Activated naive CD4-positive, alpha-beta T cell treated with anti-CD3 and anti-CD28 coated beads, Interleukin-2, amount 50 U/mL, for 16 hours (primary cell): ENCODE results near the gene NUP210L.
A peak's percentile ranks its signal among the peaks of the same experiment; 100 is the strongest.
"Not testable (repeated sequence)": the region's sequence is repeated elsewhere in the genome, so short reads cannot be mapped to it uniquely, and the experiment has no call there.

Source experiments
- DNase-seq: peaks from one replicate; pipeline ENCODE4 v3.0.0-alpha.2; 2020

The NUP210L gene

DNA sequence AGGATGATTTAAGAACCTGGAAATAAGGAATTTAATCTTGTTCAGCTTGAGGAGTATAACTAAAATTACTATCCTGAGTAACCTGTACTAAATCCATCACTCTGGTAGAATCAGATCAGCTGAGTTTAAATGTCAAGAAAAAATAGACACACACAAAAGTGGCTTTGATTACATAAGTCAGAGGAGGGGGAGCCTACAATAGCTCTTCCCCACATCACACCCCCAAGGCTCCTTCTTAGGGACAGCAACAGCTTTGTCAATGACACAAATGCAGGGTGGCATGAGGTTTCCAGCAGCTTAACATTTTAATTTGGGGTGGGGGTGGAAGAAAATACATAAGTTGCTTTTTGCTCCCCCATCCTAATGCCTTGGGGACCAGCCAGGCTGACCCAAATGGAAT, 12.6 kb upstream of the NUP210L start:
- DNase-seq: no peak

DNA sequence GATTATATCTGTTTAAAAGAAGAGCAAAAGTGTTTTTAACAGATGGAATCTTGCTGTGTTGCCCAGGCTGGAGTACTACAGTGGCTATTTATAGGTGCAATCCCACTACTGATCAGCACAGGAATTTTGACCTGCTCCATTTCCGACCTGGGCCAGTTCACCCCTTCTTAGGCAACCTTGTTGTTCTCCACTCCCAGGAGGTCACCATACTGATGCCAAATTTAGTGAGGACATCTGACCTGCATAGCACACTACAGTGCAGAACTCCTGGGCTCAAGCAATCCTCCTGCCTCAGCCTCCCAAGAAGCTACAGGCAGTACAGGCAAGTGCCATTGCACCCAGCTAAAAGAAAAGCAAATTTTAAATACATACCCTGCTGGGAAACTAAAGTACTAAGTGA, 11.3 kb upstream of the NUP210L start:
- DNase-seq: no peak

DNA sequence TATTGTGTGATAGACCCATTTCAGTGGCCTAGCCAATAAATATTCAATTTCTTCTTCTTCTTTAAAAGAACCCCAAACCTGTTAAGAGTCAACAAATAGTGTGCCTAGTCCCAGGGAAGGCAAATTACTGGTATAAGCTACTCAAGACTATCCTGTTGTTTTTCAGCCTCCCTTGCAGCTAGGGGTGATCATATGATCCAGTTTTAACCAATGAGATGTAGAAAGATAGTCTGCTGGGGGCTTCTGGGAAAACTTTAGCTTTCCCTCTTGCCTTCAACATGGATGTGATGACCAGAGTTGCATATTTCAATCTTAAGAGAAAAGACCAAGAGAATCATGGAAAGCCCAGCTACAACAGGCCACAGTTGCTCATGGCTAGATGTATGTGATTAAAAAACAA, 4.7 kb upstream of the NUP210L start:
- DNase-seq: no peak

DNA sequence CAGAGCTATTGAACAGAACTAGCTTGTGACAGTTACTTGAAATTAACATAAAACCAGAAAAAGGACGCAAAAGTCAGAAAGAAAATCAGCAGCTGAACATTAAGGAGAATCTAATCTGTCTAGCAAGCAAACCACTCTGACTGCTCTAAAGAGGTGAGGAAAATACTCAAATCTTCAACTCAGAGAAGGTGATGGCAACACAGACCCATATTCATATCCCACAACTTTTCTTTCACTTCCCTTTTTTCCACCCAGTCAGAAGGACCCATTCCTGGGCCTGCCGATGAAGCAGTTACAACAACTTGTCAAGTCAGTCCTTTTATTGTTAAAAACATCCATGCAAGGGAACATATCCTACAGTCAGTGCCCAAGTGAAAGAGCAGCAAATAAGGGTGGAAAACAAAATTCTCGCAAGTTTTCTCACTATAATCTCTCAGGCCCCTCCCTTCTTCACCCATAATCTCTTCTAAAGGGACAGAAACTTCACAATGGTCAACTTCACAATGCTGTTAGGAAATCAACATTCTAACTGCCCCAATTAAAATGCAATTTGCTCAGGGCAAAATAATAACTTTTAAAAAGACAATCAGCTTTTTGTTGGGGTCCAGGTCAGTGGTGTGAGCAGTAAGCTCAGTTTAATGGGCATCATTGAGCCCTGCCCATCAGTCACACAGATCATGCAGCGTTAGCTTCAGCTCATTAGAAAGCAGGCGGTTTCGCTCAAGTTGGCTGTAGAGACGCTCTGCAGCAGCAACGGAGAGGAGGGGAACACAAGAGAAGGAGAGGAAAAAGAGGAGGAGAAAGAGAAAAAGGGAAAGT, 3.6 kb upstream of the NUP210L start:
- DNase-seq: no peak

DNA sequence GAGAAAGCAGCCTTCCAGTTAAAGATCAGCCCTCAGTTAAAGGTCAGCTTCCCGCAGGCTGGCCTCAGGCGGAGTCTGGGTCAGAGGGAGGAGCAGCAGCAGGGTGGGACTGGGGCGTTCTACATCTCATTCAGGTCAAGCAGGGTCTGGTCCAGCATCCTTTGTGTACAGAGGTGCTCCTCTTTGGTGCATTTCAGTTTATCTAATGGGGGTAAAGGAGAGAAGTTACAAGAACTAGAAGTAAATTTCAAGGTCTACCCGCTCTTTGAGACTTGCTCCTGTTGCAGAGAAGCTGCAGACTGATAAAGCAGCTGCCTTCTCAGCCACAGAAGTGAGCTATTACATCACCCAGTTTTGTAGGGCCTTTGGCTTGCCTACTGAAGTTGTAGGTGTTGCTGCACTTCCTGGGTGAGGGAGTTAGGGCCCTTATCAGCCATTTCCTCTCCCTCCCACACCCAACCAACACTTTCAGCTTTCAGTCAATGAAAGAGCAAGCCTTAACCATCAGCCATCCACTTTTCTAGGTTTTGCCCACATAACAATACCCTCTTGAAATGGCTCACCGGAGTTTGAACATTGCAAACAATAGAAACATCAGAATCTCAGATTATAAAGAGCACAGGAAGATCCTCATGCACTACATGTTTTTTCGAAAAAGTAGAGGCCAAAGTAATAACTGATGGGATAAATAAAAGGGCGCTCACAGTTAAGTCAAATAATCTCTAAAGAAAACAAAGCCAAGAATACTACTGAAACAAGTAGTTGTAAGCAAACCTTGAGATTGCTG, 2.8 kb upstream of the NUP210L start:
- DNase-seq: peak; percentile 66

DNA sequence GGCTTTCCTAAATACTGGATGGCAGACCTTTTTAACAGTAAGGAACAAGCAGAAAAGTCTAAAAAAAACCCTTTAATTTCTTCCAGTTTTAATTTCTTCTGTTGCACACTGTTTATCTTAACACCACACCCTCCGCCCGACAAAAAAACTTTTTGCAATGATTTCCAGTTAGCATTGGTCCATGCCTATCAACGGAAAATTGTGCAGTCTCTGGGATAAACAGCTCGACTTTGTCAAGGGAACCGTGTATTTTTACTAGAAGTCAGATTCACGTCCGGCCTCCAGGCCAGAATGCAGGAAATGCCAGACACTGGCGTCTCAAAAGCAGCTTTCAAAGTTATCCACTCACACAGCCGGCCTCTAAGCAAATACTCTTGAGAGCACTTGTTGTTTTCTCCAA, 378 bp upstream of the NUP210L start:
- DNase-seq: no peak

DNA sequence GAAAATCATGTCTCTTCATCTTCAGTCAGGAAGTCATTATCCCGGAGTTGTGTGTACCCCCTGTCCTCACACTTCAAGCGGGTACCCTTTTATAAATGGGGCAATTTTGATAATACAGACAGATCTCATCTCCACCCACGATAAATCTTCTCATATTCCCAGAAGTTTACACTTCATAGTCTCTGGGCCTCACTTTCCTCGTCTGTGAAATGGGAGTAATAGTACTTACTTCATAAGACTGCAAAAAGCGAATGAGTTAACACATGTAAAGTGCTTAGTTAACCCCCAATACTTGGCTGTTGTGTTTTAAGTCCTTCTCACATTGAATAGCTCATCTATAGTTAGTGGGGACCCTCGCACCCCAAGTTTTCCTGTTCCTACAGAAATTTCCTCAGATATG, 820 bp downstream of the NUP210L start:
- no peak for DNase-seq

DNA sequence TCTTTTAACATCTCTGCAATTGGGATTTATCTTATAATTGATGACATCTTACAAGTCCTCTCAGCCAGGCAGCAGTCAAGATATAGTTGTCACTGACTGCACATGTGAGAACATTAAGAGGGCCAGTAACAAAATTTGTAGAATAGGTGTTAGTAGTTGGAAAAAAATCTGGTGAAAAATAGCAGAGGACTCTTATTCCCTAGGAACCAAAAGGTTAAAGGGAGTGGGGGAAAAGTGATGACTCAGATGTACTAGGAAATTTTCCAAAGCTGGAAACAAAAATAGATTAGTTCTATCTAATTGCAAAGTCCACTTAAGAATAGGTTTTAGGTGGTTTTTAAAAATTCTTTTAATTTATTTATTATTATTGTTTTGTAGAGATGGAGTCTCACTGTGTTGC, 3.6 kb downstream of the NUP210L start:
- no peak for DNase-seq

DNA sequence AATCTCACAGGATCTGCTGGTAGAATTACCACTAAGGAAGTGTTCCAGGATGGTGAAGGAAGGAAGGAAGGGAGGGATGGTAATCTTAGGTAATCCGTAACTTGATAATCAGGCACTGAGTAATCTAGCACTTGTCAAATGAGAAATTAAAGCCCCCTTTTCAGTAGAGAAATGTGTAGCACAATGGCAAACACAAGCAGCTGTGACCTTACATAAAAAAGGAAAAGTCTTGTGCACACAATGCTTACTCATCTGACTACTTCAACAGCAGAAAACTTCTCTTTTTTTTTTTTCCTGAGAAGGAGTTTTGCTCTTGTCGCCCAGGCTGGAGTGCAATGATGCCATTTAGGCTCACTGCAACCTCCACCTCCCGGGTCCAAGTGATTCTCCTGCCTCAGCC, 6.1 kb downstream of the NUP210L start:
- DNase-seq: no peak

DNA sequence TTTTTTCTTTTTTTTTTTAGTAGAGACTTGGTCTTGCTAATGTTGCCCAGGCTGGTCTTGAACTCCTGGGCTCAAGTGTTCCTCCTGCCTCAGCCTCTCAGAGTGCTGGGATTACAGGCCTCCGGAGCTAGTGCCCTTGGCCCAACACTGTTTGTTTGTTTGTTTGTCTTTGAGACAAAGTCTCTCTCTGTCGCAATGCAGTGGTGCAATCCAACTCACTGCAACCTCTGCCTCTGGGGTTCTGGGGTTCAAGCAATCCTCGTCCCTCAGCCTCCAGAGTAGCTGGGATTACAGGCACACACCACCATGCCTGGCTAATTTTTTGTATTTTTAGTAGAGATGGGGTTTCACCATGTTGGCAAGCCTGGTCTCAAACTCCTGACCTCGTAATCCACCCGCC, 7.4 kb downstream of the NUP210L start:
- not testable (repeated sequence) for DNase-seq

DNA sequence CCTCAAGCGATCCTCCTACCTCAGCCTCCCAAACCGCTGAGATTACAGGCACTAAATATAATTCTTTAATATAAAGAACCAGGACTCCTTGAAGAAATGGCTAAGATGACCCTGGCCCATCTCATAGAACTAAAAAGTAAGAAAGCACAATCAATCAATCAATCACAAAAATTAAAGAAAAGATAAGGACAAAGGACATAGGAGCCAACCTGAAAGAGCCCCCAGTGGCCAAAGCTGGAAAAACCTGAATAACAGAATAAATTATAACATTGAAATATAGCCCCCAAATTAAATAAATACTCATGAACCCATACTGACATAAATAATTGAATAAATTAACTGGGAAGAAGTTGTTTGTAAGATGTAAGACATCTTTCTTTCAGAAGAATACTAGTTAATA, 8.9 kb downstream of the NUP210L start:
- no peak for DNase-seq

DNA sequence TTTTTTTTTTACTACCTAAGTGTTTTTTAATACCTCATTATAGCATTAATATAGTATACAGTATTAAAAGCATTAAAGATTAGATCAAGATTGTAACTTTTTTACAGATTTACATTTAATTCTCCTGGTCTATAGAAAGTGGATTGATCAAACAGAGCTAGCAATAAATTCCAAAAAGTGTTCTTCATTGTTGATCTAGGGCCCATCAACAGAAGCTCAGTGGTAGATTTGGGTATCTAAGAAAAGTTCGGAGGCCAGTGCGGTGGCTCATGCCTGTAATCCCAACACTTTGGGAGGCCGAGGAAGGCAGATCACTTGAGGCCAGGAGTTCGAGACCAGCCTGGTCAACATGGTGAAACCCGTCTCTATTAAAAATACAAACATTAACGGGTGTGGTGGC, 12.5 kb downstream of the NUP210L start:
- DNase-seq: no peak

DNA sequence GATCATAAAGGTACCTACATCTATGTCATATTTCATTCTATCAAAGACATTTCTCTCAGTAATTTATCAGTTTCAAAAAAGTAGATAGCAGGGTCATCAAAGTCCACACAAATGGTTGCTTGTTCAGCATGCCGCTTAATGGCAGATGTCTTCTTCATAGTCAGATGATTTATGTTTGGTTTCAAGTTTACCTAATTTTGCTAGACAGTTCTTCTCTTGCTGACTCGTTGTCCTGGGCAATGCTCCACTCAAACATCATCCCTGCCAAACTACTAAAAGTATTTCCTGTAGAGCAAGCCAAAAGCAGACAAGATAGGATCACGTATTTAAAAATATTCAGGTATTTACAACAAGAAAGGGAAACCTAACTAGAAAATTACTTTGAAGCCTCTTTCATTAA, 13.6 kb downstream of the NUP210L start:
- no peak for DNase-seq

DNA sequence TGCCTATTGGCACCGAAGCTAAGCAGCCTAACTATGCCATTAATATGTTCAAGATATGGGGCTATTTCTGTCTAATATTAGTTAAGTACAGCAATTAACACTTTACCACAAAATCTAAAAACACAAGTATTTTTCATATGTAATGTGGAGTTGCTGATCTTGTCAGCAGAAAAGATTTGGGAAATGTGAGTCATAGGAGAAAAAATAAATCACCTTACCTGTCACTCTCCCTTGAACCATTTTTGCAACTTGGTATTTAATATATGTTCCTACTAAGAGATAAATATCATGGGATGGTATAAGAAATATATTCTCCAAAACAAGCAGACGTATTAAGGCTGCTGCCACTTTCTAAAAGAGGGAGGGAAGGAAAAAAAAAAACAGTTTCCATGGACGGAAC, 17.0 kb downstream of the NUP210L start:
- DNase-seq: no peak

DNA sequence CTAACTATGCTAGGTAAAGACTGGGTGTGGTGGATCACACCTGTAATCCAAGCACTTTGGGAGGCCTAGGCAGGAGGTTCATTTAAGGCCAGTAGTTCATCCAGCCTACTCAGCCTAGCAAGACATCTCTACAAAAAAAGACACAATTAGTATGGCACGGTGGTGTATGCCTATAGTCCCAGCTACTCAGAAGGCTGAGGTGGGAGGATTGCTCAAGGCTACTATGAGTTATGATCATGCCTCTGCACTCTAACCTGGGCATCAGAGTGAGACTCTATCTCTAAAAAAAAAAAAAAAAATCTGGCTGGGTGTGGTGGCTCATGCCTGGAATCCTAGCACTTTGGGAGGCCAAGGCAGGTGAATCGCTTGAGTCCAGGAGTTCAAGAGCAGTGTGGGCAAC, 21.6 kb downstream of the NUP210L start:
- DNase-seq: no peak

DNA sequence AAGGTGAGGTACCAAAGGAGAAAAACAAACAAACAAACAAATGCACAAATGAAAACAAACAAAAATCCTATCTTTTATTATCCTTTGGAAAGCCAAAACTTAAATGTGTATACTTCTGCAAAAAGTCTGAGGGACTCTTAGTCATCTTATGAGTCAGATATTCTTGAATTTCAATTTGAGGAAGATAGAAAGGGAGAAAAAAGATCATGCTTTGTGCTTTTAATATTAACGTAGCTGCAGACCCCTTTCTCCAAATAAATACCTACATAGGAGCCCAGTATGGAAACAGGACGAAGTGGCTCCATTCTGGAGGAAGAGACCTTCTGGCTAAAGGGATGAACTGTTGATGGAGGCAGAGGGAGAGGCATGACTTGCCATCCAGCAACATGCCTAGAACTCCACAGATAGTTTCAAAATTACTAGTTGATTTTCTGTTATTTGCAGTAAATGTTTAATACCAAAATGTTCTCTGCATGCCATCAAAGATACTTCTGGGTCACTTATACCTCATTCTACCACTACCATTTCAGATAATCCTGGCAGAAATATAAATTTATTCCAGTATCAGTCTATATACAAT, 25.4 kb downstream of the NUP210L start:
- DNase-seq: no peak

DNA sequence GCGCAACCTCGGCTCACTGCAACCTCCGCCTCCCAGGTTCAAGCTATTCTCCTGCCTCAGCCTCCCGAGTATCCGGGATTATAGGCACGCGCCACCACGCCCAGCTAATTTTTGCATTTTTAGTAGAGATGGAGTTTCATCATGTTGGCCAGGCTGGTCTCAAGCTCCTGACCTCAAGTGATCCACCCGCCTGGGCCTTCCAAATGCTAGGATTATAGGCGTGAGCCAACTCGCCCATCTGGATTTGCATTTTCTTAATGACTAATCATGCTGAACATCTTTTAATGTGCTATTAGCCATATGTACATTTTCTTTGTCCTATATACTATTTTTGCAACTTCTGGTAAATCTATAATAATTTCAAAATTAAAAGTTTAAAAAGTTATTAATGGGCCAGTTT, 31.7 kb downstream of the NUP210L start:
- DNase-seq: not testable (repeated sequence)

DNA sequence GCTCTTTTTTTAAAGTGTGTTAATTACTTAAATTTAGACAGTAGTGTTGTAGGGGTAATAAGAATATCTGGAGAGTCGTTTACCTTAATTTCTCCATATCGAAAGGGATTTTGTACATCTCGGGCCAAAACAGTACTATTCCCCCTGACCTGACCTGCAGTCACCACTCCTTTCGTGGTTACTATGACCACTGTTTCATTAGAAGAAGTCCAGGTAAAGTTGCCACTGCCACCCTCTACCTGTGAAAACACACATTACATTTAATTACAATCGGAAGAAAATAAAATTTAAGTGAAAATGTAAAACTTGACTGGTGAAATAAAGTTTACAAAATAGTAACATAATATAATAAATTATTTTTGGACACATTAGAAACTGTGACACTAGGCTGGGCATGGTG, 37.2 kb downstream of the NUP210L start:
- DNase-seq: no peak

DNA sequence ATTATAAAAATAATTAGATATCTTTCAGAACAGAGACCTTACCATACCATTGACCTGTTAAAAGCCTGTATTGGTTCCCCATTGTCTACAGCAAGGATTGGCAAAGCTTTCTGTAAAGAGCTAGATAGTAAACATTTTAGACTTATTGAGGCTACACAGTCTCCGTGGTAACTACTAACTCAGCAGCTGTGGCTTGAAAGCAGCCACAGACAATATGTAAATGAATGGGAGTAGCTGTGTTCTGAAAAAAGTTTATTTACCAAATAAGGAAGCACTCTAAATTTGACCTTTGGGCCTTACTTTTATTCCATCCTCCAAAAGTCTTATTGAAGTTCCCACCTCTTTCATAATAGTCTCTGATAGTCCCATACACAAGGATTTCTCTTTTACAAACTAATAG, 39.7 kb downstream of the NUP210L start:
- DNase-seq: no peak

DNA sequence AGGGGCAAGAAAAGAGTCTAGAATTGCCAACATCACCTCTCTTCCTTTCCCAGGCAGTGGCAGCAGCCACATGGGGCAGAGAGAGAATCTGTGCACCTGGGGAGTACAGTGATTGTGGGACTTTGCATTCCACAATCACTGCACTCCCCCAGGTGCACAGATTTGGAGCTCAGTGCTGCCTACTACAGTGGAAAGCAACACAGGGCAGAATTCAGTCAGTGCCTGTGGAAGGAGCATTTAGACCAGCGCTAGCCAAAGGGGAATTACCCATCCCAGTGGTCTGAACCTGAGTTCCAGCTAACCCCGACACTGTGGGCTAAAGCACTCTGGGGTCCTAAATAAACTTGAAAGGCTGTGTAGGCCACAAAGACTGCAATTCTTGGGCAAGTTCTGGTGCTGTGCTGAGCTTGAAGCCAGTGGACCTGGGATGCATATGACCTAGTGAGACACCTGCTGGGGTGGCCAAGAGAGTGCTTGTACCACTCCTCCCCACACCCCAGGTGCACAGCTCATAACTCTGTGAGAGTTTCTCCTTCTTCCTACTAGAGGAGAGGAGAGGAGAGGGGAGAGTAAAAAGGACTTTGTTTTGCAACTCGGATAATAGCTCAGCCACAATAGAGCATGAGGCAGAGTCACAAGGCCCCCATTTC, 50.3 kb downstream of the NUP210L start:
- DNase-seq: no peak

DNA sequence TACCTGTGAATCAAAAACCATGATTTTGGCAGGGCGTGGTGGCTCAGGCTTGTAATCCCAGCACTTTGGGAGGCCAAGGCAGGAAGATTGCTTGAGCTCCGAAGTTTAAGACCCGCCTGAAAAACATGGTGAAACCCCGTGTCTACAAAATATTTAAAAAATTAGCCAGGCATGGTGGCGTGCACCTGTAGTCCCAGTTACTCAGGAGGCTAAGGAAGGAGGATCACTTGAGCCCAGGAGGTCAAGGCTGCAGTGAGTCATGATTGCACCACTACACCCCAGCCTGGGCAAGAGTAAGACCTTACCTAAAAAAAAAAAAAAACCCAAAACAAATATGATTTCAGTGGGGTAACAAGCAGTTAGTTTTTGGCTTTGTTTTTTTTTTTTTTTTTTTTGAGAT, 54.7 kb downstream of the NUP210L start:
- not testable (repeated sequence) for DNase-seq

DNA sequence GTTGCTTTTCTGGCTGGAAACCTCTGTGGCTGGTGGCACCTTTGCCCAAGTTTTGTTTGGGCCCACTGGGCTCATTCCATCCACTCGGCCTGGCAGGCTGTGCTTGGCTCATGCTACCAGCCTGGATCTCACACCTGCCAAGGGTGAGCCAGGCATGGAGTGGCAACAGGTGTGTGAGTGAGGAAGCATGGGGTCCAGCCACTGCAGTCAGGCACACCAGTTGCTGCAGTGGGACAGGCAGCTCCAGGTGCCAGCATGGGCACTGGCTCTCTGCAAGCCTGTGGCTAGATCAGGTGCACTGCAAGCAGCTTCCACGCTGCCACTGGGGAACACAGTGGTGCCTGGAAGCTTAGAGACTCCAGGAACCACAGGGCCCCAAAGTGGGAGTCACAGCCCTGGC, 57.0 kb downstream of the NUP210L start:
- no peak for DNase-seq

DNA sequence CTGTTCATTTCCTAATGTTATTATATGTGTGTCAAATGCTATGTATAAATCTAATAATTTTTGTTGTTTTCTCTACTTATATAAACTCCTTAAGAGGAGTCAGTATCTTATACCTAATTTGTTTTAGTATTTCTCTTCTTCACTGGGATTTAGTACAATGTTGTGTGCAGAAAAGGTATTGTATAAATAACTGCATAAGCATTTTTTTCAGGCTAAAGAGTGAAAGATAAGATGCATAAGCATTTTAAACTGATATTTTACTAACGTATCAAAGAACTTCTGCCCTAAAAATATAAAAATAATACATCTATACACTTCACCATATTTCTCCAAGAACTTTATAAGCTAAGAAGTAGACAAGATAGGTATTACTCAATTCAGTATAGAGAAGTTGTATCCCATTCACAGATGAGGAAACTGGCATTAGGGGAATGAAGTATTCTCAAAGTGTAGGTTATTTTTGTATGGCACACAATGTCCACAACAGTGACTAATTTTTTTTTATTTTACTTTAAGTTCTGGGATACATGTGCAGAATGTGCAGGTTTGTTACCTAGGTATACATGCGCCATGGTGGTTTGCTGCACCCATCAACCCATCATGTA, 59.3 kb downstream of the NUP210L start:
- no peak for DNase-seq
